Testis (tissue), 3 donors: Measurements from ENCODE around the gene LIMS2. TPM values are rescaled to one million over a fixed set of nuclear protein-coding genes. Genes with fewer than 3 reads are reported as not detected.

Source experiments
- DNase-seq: peaks from one replicate; pipeline ENCODE4 v3.0.0-alpha.2; 2019
- H3K27ac ChIP-seq, 2 donors: fragments of 200-600 bp; sonication (generic); one replicate each; pipeline ENCODE4 v1.5.1; 2019
- H3K27me3 ChIP-seq: fragments of 200-600 bp; sonication (generic); one replicate; pipeline ENCODE4 v1.5.1; 2019
- H3K36me3 ChIP-seq: fragments of 200-600 bp; sonication (generic); one replicate; pipeline ENCODE4 v1.5.1; 2017; ENCODE audit warnings: low read depth; ENCODE audit errors: missing control alignments
- H3K4me1 ChIP-seq: fragments of 200-600 bp; sonication (generic); one replicate; pipeline ENCODE4 v1.5.1; 2019
- H3K4me3 ChIP-seq, 2 donors: fragments of 200-600 bp; sonication (generic); one replicate each; pipeline ENCODE4 v1.5.1; 2017 to 2019
- H3K9me3 ChIP-seq: fragments of 200-600 bp; sonication (generic); one replicate; pipeline ENCODE4 v1.5.1; 2017
- POLR2A ChIP-seq: fragments of 450-650 bp; IDR thresholded peaks from one replicate; pipeline ENCODE4 v1.6.1; 2017; ENCODE audit warnings: antibody characterized with exemption, mild to moderate bottlenecking, moderate library complexity
- WGBS, 2 donors: methylation state at CpG; one replicate each; pipeline ENCODE4 v1.1.5; 2018; 5-methylcytosine and 5-hydroxymethylcytosine counted together
- intact Hi-C: fragments of 100-400 bp; cut with DNase I; formaldehyde crosslinking; loops from one replicate; pipeline ENCODE4 v1.15.1; 2023; ENCODE audit warnings: low total_unique reads
- polyA plus RNA-seq: library from polyadenylated mRNA; stranded (reverse); fragments of 350-450 nt; fragmentation: Illumina TruSeq; extraction: RNeasy Lipid Tissue Mini Kit (QIAGEN cat#74804); gene quantifications from one replicate; pipeline ENCODE4 v1.2.3, GENCODE V29; 2014; ENCODE audit warnings: low read depth, low replicate concordance; ENCODE audit not compliant: insufficient read depth
- total RNA-seq, 2 donors: library from RNA; depleted of rRNA; stranded (reverse); fragments of >200 nt; gene quantifications; one replicate each; pipeline ENCODE4 v1.2.3, GENCODE V29; 2016
- TF ChIP-seq, protein P1 (sequence below), 3 experiments: fragments of 450-650 bp in 2 of 3; fragments of 200-600 bp in 1 of 3; sonication (generic) in 1 of 3; IDR thresholded peaks; one replicate each; pipeline ENCODE4 v1.5.1; 2016 to 2019; ENCODE audit warnings: antibody characterized with exemption in 3 of 3, mild to moderate bottlenecking in 2 of 3, moderate library complexity in 1 of 3

Gene LIMS2
- total and polyA plus RNA-seq, 3 donors from 2014 or later = 19.0 to 23.6 (median 19.3) TPM

DNA sequence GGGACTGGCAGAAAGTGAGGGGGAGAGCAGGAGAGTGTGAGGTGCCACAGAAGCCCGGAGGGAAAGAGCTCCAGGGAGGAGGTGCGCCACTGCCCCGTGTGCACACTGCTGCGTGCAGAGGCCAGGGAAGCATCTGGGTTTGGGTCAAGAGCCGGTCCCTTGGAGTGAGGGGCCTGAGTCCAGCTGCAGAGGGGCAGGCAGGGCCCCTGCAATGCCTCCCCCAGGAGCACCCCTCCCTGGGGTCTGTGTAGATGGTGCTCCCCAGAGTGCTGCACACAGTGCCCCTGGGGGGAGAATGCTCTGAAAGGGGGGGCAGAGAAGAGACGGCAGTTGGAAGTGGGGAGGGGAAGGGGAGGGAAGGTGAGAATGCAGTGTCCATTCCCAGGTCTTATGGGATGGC is 3.7 kb upstream of the LIMS2 start:
- Histone ChIP-seq H3K27ac (no peak overlapping the region), H3K27me3 (no peaks in the 10 kb centered on the region), H3K4me1 (peaks cover 10% of the 10 kb centered on the region), H3K4me3 (no peak overlapping the region), H3K36me3 (no peaks in the 10 kb centered on the region), H3K9me3 (no peaks in the 10 kb centered on the region)
- intact Hi-C loops = no loop called here
- no peak for DNase-seq
- TF ChIP-seq, protein P1, sequence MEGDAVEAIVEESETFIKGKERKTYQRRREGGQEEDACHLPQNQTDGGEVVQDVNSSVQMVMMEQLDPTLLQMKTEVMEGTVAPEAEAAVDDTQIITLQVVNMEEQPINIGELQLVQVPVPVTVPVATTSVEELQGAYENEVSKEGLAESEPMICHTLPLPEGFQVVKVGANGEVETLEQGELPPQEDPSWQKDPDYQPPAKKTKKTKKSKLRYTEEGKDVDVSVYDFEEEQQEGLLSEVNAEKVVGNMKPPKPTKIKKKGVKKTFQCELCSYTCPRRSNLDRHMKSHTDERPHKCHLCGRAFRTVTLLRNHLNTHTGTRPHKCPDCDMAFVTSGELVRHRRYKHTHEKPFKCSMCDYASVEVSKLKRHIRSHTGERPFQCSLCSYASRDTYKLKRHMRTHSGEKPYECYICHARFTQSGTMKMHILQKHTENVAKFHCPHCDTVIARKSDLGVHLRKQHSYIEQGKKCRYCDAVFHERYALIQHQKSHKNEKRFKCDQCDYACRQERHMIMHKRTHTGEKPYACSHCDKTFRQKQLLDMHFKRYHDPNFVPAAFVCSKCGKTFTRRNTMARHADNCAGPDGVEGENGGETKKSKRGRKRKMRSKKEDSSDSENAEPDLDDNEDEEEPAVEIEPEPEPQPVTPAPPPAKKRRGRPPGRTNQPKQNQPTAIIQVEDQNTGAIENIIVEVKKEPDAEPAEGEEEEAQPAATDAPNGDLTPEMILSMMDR (IDR thresholded peaks at IDR 0.05) = no peak
- no peak for TF ChIP-seq POLR2A
- WGBS, 2 donors = 91 to 92% methylated on average over 5 to 6 of the region's 6 CpGs

DNA sequence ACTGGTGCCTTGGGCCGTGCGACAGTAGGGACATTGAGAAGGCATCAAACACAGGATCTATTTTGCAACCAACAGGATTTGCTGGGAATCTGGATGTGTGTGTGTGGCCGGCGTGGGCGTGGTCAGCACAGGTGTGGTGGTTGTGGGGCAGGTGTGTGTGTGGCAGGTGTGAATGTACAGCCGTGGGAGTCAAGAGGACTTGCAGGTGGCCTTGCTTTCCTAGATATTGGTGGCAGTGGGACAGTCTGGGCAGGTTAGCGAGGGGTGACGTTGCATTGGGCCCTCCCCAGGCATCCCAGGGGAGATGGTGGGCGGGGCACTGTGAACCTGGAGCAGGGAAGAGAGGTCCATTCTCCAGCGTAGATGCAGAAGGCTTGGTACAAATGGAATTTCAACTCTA is 3.2 kb upstream of the LIMS2 start:
- H3K9me3 ChIP-seq = no peaks in the 10 kb centered on the region
- H3K4me1 ChIP-seq = peaks cover 8% of the 10 kb centered on the region
- no peaks in the 10 kb centered on the region for H3K36me3 ChIP-seq
- H3K4me3 ChIP-seq = no peak overlapping the region
- TF ChIP-seq POLR2A = no peak
- TF ChIP-seq, protein P1 (IDR thresholded peaks at IDR 0.05) = no peak
- no peak for DNase-seq
- intact Hi-C loops = no loop called here
- no peaks in the 10 kb centered on the region for H3K27me3 ChIP-seq
- WGBS, 2 donors = 92 to 96% methylated on average over 10 of the region's 10 CpGs
- H3K27ac ChIP-seq = no peak overlapping the region

DNA sequence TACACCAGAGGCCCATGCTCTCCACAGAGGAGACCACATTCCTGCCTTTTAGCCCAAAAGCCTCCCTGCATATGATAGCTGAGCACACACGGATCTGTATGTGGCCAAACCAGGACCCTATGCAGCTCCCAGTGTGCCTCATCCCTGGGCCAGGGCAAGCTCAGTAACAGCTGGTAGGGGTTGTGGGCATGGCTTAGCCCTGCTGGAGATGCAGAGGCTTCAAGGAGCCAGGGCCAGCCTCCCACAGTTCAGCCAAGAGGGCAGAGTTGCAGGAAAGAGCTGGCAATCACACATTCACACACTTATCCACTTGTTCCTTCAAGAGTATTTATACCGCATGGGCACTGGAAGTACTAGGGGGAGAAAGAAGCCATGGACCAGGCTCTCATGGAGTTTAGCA is 1.6 kb upstream of the LIMS2 start:
- intact Hi-C loops = no loop called here

DNA sequence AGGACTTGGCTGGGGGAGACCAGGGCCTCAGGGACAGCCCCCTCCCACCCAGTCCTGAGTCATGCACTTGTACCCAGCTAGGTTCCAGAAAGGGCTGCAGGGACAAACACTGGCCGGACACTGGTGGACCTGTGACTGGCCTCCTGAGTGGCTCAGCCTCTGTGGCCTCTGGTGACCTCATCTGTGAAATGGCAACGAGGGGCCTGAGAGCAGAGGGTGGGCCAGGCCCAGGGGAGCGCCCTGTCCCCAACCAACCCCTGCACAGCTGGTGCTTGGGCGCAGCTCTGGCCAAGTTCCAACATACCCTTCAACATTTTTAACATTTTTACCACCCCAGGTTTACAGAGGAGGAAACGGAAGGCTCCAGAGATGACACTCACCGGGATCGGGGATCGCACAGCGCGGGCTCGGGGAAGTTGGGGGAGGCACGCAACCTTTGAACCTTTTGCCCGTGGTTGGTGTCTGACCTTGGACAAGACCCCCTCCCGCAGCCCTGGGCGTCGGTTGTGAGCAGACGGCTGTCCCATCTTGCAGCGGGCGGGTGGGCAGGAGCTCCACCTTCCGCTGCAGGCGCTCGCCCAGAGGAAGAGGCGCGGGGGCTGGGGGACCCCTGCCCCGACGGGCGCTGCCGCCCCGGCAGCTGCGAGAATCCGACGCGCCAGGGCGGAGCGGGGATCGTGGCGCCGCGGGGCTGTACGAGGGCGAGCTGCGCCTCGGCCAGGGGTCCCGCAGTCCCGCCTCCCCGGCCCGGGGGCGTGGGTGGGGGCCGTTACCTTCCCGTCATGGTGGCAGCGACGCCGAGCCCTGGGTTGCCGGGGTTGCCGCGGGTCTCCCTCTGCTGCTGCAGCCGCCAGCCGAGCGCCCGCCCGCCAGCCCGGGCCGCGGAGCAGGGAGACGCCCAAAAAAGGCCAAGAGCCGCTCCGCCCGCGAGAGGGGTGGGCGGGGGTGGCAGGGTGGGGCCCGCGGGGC is 805 bp downstream of the LIMS2 start:
- H3K4me1 ChIP-seq = no peaks in the 10 kb centered on the region
- peak; percentile 13 for DNase-seq

More for the DNA sequence above, 1.6 kb upstream of the LIMS2 start:
- peak; percentile 10 for DNase-seq
- H3K36me3 ChIP-seq = no peaks in the 10 kb centered on the region
- no peak overlapping the region for H3K27ac ChIP-seq
- H3K4me3 ChIP-seq = no peak overlapping the region
- peaks cover 8% of the 10 kb centered on the region for H3K4me1 ChIP-seq
- TF ChIP-seq, protein P1 (IDR thresholded peaks at IDR 0.05) = no peak
- TF ChIP-seq POLR2A = no peak
- H3K27me3 ChIP-seq = no peaks in the 10 kb centered on the region
- H3K9me3 ChIP-seq = no peaks in the 10 kb centered on the region
- WGBS, 2 donors = 85 to 94% methylated on average over 1 to 2 of the region's 2 CpGs

More for the DNA sequence above, 805 bp downstream of the LIMS2 start:
- TF ChIP-seq, protein P1 (IDR thresholded peaks at IDR 0.05) = no peak
- no peak for TF ChIP-seq POLR2A
- Histone ChIP-seq H3K9me3 (no peaks in the 10 kb centered on the region), H3K27me3 (no peaks in the 10 kb centered on the region), H3K27ac (peak overlapping the region in 1 of 2 donors; percentile 68), H3K36me3 (no peaks in the 10 kb centered on the region), H3K4me3 (peak overlapping the region; percentile 61 to 64)
- intact Hi-C loops = no loop called here
- 8 to 12% methylated on average over 3 to 29 of the region's 72 CpGs for WGBS, 2 donors
